HG03565 (cell line): ENCODE measurements around the gene ZNF532.
"Not testable (repeated sequence)": the region's sequence is repeated elsewhere in the genome, so short reads cannot be mapped to it uniquely, and the experiment has no call there.

ENCODE experiments used
- ATAC-seq: cut with Tn5 transposase; IDR thresholded peaks from one replicate; pipeline ENCODE4 v1.9.1; 2021; ENCODE audit warnings: mild to moderate bottlenecking, moderate library complexity; ENCODE audit not compliant: unreplicated experiment

ZNF532 gene

GRCh38 chr18:58847383-58848071 is 17.1 kb upstream of the ZNF532 start:
- ATAC-seq, result no peak

DNA sequence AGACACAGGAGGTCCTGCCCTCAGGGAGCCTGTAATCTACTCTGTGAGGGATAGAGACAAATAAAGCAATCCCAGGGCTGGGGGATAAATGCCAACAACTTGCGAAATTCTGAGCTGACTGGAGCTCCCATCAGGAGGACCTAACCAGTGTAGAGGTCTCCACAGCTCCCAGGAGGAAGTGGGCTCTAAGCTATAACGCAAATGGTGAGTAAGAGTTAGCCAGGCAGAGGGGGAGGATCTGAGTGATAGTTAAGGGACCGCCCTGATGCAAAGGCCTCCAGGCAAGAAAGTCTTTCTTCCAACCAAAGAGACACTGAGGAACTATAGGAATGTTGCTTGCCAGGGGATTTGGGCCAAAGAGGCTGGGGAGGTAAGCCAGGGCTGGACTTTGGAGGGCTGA is 16.0 kb upstream of the ZNF532 start:
- no peak for ATAC-seq

- no peak for ATAC-seq
Measured at GRCh38 chr18:58850786-58851469, 13.7 kb upstream of the ZNF532 start.

DNA sequence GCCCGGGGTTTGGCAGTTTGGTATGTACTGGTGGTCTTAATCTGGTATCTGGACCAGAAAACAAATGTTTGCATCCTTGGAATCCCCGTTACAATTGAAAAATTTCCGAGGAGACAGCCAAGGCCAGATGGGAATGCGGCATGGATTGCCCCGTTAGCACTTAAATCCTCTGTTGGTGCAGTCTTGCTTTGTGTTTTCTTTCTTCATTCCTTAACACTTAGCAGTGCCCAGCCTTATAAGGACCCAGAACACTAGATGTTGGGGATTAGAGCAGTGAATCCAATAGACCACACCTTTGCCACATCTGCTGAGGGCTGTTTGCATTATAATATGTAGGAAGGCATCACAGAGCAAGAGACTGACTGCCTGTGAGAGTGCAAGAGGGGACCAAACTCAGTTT is 12.8 kb upstream of the ZNF532 start:
- no peak for ATAC-seq

DNA sequence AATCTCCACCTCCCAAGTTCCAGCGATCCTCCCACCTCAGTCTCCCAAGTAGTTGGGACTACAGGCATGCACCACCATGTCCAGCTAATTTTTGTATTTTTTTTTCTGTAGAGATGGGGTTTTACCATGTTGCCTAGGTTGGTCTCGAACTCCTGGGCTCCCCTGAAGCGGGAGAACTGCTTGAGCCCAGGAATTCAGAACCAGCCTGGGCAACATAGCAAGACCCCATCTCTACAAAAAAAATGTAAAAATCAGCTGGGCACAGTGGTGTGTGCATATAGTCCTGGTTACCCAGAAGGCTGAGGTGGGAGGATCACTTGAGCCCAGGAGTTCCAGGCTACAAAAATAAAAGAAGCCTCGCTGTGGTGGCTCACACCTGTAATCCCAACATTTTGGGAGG is 12.0 kb upstream of the ZNF532 start:
- no peak for ATAC-seq

GRCh38 chr18:58853561-58853960 is 11.1 kb upstream of the ZNF532 start:
- no peak for ATAC-seq

DNA sequence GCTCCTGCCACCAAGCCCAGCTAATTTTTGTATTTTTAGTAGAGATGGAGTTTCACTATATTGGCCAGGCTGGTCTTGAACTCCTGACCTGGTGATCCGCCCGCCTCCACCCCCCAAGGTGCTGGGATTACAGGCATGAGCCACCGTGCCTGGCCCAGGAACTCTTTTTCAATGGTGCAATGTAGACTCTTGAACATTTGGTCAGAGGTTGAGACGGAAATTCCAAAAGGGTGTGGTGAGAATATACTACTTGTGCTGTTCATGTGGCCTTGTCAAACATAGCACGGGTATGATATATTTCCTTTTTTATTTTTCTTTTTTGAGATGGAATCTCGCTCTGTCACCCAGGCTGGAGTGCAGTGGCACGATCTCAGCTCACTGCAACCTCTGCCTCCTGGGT is 9.2 kb upstream of the ZNF532 start:
- ATAC-seq, result not testable (repeated sequence)

- ATAC-seq, result no peak
Measured at GRCh38 chr18:58856881-58857280, 7.8 kb upstream of the ZNF532 start.

GRCh38 chr18:58858591-58859468 is 5.8 kb upstream of the ZNF532 start:
- ATAC-seq, result no peak

DNA sequence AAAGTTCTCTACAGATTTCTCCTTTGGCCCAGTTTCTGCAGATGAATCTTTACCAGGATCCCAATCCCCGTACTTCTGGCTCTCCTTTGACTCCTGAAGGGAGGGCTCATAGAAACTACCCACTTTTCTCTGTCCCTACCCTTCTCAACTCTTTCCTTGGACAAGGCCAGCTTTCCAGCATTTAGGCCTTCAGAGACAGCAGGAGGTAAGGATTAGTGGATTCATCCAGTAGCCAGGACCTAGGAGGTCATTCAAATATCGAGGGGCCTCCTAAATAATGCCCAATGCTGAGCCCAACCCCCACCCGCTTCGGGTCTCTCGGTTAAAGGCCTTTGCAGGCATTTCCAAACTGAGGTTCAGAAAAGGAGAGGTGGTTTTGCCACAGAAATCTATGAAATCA is 4.8 kb upstream of the ZNF532 start:
- ATAC-seq, result no peak

GRCh38 chr18:58860747-58861231 is 3.9 kb upstream of the ZNF532 start:
- ATAC-seq, result no peak

DNA sequence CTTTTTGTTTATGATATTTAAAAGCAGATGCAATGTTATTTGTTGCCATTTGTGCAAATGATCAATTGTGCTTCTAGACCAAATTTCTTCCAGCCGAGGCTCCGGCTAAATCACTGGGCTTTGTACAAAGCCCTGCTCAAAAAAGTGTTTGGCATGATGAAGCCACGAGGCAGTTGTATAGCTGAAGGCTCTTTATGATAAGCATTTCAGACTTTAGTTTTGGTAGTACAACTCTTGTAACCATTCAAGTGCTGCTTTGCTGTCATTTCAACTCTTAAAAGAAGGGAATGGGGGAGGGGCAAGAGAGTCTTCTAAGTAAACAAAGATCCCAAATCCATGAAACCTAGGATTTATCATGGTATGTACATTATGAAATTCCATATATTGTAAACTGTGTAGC is 3.3 kb upstream of the ZNF532 start:
- ATAC-seq, result no peak

- no peak for ATAC-seq
Measured at GRCh38 chr18:58861861-58862301, 2.8 kb upstream of the ZNF532 start.

DNA sequence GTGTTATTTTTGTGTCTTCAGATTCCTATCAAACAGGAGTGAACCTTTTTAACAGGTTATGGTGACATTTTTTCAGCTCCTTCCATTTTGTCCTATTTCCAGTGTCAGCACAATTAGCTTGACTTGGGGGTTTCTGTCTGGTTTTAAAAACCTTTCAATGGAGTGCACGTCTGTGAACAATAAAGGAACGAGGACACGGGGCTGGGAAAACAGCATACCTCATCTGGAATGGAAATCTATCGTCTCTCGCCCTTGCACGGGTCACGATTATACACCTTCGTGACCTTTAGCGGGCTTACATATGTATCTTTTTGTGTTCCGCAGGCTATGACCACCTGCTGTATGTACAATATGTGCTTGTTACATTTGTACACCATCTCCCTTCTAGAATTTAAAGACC is 2.3 kb upstream of the ZNF532 start:
- ATAC-seq, result no peak

DNA sequence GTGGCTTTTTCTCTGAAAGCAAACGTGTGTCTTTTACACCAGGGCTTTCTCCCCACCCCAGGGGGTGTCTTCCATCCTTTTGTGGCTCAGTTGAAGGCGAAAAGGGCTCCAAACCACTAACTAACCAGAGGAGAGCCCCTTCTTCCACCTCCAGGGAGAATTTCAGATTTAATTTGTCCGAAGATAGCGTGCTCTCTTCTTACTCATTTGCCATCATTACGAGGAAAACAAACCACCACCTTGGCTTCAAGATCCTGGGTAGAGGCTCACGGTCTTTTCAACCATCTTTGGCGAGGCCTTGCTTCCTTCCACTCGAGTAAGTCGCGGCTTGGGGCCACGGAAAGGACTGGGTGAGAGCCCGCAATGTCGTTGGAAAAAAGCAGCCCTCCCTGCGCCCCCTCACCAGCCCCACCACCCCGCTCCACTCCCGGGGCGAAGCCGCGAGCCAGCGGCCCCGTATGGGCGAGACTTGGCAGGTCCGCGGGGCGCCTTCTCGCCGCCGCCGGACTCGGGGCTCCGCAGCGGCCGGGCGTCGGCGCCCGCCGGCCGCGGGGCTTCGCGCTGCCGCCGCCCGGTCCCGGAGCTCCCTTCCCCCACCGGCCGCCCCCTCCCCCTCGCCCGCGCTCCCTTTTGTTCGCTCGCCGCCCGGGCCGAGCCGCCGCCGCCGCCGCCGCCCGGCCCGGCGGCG is 1.7 kb upstream of the ZNF532 start:
- ATAC-seq, result no peak

DNA sequence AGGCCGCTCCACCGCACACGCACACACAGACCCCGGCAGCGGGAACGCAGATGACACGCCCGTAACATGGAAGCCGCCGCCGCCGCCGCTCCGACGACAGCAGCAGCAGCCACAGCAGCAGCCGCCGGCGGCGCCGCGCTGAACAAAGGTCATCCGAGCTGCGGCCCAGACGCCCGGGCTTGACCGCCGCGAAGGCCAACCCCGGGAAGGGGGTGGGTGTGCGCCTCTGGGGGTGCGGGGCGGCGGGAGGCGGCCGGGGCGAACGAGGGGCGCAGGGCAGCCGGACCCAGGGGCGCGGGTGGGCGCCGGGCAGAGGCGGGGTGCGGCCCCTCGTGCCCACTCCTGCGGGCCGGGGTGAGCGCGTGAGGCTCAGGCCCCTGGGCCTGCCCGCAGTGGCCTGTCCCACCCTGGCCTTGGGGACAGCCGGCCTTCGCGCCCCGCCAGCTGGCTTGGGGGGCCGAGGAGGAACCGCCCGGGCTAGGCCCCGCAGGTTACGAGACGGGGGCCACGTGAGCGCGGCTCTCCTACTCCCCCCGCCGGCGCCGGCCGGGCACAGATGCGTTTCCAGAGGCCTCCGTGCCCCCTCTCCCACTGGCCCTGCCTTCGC is 1.0 kb upstream of the ZNF532 start:
- no peak for ATAC-seq

DNA sequence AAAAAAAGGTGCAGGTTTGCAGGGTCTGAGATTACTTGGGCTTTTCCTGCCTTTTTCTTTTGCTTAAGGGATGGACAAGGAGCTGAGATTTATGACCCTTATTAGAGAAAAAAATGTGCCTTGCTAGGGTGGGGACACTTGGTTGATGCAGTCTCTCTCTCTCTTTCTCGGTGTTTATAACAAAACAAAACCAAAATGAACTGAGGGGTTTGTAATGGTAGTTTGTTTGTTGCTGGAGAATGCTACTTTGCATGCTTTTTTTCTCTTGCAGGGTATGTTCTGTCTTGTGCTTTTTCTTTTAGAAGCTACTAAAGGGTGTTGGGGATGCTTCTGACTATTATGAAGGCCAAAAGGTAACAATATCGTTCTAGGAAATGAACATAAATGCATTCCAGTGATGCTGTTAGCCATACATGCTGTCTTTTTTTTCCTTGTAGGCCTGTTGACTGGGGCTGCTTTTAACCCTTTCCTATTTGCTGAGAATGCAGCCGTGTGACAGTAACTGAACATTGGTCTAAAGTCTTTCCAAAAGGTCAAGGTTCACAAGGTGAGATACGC is 435 bp downstream of the ZNF532 start:
- ATAC-seq, result no peak

- ATAC-seq, result no peak
Measured at GRCh38 chr18:58865701-58866065, 1.0 kb downstream of the ZNF532 start.

GRCh38 chr18:58866066-58866772 is 1.5 kb downstream of the ZNF532 start:
- ATAC-seq, result no peak

GRCh38 chr18:58866773-58867150 is 2.1 kb downstream of the ZNF532 start:
- ATAC-seq, result no peak
